HG02610 (cell line): ENCODE results near the gene SERF2.

Experiments
- ATAC-seq: cut with Tn5 transposase; IDR thresholded peaks from one replicate; pipeline ENCODE4 v1.9.1; 2021; ENCODE audit warnings: mild to moderate bottlenecking, moderate library complexity; ENCODE audit not compliant: unreplicated experiment

The SERF2 gene

DNA sequence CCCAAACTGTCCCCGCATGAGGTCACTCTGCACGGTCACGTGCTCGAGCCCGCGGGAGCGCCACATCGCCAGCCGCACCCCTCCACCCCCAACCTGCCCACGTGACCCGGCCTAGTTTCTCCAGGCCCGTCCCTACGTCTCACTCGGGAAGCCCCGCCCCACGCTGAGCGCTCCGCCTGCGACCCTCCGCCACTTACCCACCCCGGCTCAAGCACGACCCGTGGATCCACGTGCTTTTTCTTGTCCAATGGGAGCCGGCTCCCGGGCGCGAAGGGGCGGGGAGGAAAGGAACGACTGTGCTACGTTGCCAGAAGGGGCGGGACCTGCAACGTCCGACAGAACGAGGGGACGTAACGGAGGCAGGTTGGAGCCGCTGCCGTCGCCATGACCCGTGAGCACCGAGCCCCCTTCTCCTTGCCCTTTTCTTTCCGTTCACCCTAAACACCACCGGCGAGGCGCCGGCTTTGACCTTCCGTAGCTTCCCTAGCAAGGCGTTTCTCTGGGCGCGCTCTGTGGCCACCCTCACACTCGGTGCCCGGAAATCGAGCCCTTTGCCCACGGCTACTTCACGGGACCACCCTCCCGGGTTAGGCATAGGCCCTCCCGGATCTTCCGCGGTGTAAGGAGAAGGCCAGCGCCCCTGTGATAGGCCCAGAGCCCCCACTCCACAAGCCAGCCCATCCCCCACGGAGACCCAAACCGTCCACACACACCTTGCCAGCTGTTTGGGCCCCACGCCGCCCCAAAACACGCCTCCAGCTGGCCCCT lies at the start of gene SERF2:
Gene SERF2 (plus strand): TSS at position 328 of the 768 bp plus-strand sequence. CDS start 57 bp downstream, at position 385.
- ATAC-seq = peak; percentile 90

- peak; percentile 73 for ATAC-seq
Measured at GRCh38 chr15:43746245-43746902, 45.7 kb upstream of the SERF2 start, which contains the start of gene PDIA3. Gene PDIA3, plus strand, starts transcription at chr15:43746438. Its CDS starts 102 bp downstream, at chr15:43746540.

GRCh38 chr15:43746903-43747309 lies 45.2 kb upstream of the SERF2 start:
- peak; percentile 20 for ATAC-seq

- ATAC-seq = no peak
Measured at GRCh38 chr15:43748376-43748775, 43.7 kb upstream of the SERF2 start.

DNA sequence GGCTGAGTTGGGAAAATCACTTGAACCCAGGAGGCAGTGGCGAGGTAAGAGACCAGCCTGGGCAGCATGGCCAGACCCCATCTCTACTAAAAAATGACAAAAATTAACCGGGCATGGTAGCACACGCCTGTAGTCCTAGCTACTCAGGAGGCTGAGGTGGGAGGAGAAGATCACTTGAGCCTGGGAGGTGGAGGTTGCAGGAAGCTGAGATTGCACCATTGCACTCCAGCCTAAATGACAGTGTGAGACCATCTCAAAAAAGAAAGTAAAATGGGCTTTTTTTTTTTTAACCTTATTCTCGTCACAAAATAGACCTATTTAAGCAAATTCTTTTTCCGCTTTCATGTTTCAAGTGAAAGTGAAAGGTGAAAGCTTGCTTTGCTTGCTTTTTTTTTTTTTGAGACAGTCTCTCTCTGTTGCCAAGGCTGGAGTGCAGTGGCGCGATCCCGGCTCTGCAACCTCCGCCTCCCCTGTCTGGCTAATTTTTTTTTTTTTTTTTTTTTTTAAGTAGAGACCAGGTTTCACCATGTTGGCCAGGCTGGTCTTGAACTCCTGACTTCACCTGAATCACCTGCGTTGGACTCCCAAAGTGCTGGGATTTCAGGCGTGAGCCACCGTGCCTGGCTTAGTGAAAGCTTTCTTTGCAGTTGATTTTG lies 42.3 kb upstream of the SERF2 start:
- peak; percentile 47 for ATAC-seq

GRCh38 chr15:43751885-43752284 lies 40.2 kb upstream of the SERF2 start:
- ATAC-seq = no peak

- no peak for ATAC-seq
Measured at GRCh38 chr15:43762824-43763223, 29.3 kb upstream of the SERF2 start.

GRCh38 chr15:43763819-43764446 lies 28.2 kb upstream of the SERF2 start:
- no peak for ATAC-seq

DNA sequence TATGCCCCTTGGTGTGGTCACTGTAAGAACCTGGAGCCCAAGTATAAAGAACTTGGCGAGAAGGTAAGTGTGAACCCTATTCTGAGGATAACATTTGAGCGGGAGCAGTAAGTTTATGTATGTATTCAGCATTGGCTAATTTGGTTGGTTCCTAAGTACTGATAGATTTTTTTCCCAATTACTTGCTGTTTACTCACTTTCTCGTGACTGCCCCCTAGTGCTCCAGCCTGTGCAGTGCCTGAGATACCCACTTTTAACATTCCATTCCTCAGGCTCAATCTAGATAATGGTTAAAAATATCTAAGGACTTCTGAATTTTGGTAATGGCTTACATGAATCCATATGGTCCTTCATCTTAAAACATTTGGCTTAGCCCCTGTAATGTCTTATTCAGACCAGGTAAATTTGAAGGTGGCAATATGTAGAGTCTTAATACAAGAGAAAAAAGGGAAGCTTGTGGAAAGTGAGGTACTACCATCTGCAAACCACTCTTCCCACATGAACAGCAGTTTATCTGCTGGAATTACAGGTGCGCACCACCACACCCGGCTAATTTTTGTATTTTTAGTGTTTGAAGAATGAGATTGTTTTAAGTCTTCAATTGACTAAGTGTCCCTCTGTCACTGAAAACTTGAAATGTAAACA lies 22.4 kb upstream of the SERF2 start:
- no peak for ATAC-seq

DNA sequence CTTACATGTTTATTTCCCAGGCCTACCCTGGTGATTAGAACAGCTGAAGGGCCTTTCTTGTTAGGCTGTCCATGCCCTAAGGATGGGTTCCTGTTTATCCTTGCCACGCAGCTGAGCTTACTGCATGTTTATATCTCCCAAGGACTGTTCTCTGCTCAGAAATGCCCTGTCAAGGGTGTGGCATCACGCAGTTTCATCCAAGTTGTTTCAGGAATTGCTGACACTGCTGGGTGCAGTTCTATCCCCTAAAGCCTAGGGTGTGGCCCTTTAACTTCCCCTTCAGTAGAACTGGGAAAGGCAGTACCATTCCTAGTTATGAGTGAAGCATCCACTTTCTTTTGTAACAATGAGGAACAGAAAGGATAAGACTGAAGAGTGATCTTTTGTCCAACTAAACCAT lies 20.3 kb upstream of the SERF2 start:
- ATAC-seq = no peak

- ATAC-seq = no peak
Measured at GRCh38 chr15:43772624-43773023, 19.5 kb upstream of the SERF2 start.

DNA sequence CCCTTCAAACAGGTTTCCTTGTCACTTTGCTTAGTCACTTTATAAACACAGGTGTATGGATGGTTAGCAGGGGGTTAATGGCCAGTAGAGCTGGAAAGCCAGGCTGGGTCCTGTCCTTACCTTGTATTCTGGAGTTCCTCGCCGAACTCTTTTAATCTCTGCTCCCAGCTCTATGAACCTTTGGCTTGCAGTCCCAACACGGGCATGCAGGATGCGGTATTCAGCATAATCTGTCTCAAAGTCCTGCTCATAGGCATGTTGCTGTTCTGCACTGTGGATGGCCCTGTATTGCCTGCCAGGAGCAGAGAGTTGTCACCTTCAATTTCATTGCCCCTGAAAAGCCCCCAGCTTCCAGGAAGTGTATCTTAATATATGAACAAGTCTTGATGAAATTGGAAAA lies 18.1 kb upstream of the SERF2 start:
- no peak for ATAC-seq

GRCh38 chr15:43775411-43775965 lies 16.6 kb upstream of the SERF2 start:
- no peak for ATAC-seq

- ATAC-seq = peak; percentile 75
Measured at GRCh38 chr15:43776101-43776717, 15.9 kb upstream of the SERF2 start.

DNA sequence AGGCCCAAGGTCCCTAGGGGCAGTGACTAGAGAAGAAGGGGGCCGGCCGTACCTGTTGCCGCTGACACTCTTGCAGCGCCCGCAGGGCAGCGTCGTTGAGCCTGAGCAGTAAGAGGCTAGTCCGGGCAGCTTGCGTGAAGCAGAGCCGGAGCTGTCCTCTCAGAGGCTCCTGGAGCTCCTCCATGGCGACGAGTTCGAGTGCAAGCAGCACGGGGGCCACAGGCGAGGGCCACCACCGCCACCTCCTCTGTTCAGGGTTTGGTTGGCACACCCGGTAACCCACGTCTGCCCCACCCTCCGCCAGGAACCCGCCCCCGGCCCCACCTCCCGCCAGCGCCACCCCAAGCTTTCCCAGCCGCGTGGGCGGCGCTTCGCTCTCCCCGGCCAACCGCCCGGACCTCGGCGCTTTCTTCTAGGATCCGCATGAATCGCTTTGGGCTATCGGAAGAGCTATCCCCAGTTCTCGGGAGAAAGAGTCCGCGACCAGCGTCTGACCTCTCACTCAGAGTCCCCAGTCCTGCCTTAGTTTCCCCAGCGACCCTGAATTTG lies 15.3 kb upstream of the SERF2 start, which contains the start of gene ELL3:
Gene ELL3 (minus strand): TSS at position 249 of the 549 bp plus-strand sequence. CDS start 65 bp downstream, at position 184.
- ATAC-seq = peak; percentile 34

- peak; percentile 65 for ATAC-seq
Measured at GRCh38 chr15:43777267-43777914, 14.7 kb upstream of the SERF2 start.

DNA sequence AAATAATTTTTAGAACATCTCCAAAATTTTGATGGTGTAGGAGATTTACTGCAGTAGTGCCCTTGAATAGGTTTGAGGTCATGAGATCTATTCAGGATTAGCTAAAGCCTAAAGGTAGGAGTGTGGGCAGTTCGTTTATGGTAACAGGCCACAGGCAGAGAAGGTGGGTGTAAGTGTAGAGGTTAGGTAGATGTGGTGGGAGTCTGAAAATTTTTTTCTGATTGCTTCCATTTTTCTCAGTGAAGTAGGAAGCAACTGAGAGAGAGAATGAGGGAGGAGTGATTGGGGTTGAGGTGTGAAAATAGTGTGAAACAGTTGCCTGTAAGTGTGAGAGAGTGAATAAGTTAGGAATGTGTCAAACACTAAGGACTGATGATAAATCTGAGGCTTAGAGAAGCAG lies 13.1 kb upstream of the SERF2 start:
- no peak for ATAC-seq

GRCh38 chr15:43789409-43789808 lies 2.7 kb upstream of the SERF2 start:
- no peak for ATAC-seq
